ENCODE measurements around the gene MSI2.
A peak's percentile ranks its signal among the peaks of the same experiment; 100 is the strongest.

The MSI2 gene

DNA sequence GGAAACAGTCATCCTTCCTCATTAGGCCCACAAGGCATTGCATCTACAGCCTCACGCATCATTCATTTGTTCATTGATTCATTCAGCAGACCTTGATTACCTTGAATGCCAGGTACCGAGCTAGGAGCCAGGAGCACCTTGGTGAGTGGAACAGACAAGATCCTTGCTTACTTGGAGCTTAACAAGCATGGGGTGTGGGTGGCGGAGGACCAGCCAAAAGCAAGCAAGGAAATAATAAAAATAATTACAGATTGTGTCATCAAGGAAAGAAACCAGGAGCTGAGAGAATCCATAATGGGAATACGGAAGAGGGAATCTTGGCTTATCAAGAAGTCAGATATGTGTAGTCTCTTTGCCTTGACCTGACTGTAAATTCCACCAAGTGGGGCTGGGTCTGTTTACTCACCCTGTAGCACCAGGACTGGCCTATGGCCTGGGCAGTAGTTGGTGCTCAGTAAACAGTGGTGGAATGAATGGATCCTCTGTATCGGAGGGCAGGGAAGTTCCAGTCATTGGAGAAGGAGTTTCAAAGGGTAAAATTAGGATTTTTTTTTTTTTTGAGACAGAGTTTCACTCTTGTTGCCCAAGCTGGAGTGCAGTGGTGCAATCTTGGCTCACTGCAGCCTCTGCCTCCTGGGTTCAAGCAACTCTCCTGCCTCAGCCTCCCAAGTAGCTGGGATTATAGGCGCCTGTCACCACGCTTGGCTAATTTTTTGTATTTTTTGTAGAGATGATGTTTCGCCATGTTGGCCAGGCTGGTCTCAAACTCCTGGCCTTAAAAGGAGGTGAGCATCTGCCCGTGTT lies 157.7 kb downstream of the MSI2 start:
- no peak for DNase-seq (ENCODE audit: low read depth, low spot score)

DNA sequence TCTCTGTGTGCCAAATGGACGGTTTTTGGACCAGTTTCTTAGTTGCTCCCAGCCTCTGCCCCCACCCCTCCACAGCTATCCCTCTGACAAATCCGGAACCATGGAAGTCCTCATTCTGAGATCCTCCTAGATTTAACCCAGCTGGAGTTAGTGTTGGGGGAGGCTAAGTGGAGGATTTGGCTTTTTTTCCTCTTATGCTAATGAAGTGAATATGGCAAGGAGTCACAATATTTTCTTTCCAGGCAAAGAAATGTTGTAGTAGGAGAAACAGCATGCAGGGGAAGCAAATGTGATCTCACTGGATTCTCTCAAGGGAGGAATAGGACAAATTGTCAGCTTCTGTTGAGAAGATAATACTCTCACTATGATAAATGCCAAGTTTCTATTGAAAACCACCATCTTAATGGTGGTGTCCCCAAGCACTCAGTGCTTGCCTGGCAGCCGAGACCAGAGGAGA lies 159.5 kb downstream of the MSI2 start:
- peak; percentile 39 for DNase-seq (ENCODE audit: low read depth, low spot score)

DNA sequence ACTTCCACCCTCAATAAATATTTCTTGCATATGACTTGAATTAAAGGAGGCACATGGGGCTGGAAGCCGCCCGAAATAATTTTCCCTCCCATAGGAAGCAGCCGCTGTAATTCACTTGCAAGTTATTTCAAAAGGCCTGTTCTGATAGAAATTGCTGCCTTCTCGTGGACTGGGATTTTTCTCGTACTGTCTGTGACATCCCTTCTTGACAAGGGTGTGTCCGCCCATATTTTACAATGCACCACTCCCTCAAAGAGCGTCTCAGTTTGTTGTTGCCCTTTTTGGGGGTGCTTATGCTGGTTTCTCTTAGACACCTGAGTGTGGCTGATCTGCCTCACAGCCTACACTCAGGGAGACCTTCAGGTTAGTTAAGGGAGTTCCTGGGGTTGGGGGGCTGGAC lies 160.0 kb downstream of the MSI2 start:
- DNase-seq (ENCODE audit: low read depth, low spot score), result no peak

DNA sequence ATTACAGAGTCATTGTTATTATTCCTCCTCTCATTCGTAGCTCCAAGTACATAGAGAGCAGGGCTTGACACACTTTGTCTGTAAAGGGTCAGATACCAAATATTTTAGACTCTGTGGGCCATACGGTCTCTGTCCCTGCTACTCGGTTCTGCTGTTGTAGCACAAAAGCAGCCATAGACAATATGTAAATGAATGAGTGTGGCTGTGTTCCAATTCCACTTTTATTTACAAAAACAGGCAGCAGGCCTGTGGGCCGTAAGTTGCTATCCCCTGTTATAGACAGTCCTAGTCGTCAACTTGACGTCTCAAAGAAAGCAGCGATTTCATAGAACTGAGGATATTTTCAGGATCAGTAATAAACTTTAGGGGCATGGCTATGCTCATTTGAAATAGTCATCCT lies 161.6 kb downstream of the MSI2 start:
- DNase-seq (ENCODE audit: low read depth, low spot score), result no peak

DNA sequence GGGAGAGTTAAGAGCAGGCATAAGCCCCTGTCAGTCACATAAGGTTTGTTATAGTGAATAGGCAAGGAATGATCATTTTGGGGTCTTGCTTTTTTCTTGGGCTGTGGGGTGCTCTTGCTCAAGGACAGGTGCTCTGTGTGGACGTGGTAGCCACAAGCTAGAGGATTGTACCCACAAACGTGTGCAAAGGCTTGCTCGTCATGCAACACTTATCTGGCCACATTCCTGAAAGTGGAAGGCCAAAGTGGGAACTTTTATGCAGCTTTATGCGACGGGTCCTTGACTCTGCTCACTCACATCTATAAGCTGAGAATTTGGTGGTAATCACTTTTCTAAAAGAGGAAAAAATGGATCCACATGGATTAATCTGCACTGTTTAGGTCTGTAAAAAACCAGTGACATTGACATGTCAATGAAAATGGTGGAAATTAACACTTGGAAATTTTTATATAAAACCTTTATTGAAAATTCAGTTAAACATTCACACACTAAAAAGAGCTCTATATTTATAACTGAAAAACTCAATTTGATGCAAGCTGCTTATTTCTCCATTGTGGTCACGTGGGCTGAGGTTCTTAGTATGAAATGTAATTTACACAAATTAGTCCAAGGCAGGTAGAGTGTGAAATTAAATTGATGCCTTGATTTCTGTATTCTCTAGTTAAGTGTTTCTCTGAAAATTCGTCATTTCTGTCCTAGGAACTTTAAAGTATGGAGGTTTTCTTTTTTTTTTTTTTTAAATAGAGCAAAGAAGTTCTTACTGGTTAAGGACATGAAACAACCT lies 162.3 kb downstream of the MSI2 start:
- no peak for DNase-seq (ENCODE audit: low read depth, low spot score)

DNA sequence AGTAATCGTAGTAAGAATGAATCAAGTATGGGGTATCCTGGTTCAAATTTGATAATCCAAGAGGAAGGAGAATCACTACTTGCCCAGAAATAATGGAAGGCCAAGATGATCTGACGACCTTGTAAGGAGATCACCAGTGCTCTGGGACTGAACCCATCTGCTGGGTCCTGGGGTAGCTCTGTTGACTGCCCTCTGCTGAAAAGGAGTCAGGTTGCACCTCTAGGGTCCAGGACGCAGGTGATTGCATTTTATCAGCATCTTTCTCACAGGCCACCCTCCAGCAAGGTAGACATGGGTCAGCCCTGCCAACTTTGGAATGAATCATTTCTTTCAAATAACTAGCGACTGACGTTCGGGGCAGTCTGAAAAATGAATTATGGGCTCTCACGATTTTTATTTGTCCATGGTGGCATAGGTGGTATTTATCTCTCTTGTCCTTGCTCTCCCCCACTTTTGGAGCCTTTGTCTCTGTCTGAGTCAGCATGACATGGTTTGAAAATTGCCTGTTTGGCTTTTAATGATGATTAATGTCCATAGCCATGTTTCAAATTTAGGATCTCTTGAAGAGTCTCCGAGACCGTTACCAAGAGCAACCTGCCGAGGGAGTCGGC lies 163.7 kb downstream of the MSI2 start:
- DNase-seq (ENCODE audit: low read depth, low spot score), result no peak

DNA sequence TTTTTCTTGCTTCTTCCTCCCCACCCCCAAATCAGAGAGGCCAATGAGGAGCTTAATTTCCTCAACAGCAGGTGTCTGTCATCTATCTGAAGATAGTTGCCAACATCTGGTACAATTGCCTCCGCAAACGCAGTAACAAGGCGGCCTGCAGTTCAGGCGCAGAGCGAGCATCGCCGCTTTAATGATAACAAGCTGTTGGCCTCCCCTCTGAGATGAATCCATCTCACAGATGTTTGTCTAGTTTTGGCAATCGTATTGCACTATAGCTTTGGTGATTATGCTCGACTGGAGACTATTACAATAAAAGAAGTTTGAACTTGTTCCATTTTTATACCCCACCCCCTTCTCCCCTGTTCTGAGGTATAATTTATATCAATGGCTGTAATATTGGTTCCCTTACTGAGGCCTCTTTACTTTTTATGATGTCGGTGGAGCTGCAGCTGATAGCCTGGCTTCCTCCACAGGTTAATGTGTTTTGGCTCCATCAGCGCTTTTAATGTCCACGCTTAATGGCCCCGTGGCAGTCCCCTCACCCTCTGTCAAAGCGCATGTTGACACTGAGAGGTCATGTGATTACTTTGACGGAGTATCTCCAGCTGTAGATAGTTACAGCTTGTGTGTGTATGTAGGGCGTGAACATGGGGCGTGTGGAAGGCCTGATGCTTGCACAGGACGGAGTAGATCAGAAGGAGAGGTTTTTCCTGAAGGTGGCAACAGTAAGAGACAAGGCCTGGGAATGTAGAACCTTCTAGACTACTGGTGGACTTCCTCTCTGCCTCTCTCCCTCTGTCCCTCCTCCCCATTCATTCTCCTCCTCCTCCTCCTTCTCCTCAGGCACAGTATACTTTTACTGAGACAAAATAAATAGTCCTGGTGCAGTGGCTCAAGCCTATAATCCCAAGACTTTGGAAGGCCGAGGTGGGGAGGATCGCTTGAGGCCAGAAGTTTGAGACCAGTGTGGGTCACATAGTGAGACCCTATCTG lies 164.7 kb downstream of the MSI2 start:
- DNase-seq (ENCODE audit: low read depth, low spot score), result no peak

DNA sequence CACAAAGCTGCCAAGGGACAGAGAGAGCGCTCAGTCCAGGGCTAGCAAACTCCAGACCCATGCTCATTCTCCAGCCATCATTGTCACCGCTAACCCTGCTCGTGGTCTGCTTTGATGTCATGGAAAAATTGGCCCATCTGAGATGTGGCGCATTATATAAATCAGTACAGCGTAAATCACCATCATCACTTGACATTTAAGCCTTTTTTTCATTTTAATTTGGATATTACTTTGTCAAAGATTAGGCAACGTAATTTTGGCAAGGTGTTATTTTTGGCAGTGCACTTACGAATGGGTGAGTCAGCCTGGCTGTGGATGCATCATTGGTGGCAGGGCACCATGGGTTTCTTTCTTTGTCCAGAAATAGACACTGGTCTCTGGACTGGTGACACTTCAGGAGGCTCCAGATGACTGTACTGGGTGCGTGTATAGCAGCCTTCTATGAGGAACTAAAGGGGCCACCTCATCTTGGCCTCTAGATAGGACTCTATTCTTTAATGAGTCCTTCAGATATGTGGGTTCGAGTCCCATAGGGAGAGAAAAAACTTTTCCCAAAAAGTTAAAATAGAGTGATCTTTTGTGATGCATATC lies 166.3 kb downstream of the MSI2 start:
- peak; percentile 67 for DNase-seq (ENCODE audit: low read depth, low spot score)

DNA sequence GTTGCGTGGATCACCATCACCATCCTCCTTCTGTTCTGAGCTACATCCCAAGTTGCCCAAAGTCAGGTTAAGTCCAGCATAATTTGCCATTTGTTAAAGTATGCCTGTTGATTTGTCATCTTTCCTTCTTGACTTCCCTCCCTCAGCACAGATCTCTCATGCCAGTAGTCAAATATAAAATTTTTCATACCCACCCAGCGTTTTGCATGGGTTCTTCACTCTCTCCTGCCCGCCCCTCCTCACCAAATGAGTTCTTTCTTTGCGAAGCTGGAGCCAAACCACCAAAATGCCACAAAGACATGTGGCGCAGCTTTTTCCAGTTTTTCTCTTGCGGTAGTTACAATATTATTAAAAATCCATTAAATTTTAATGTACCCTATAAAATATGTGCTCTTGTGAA lies 167.2 kb downstream of the MSI2 start:
- no peak for DNase-seq (ENCODE audit: low read depth, low spot score)

DNA sequence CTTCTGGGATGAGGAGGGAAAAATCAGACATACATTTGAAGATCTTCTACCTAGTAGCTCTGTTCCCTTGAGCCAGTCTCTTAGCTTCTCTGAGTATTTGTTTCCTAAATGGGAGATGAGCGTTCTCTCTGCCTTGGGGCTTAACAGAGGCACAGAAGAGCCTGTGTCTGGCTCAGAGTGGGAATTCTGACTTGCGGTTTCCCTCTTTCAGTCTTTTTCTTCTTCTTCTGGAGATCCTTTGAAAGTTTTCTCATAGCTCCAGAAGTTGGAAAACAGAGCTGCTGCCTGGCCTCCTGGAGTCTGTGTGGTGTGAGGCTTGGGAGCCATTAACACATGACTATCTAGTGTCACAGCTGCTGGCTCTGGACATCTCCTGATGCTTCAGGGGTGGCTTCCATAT lies 167.9 kb downstream of the MSI2 start:
- DNase-seq (ENCODE audit: low read depth, low spot score), result no peak

DNA sequence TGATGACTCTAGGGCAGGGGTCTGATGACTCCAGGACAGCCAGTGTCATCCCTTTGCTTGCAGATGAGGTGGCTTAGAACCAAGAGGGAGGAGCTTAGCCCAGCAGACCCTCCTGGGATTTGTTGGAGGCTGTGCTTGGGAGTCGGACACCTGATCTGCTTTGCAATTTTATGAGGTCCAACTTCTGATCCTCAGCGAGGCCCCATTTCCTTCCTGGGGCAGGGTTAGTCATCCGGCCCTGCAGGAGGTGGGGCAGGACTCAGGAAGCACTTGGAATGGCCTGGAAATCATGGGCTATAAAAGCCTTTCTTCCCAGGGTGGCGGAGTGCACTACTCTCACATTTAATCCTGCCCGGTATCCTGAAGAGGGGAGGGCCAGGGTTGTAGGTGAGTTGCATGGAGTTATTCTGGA lies 168.5 kb downstream of the MSI2 start:
- DNase-seq (ENCODE audit: low read depth, low spot score), result no peak

DNA sequence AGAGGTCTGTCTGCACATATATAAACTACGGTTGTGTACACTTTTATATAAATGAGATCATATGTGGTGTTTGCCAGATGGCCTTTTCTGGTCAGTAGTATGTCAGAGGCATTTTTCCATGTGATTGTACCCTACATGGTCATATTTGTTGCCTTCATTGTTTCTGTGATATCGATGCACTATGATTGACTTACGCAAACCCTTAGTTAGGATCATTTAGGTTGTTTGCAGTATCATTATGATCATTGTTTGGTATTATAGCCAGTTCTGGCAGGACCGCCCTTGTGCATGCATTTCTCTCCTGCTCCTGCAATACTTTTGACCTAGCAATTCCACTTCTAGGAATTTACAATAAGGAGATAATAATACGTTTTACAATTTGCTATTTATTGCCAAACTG lies 169.1 kb downstream of the MSI2 start:
- no peak for DNase-seq (ENCODE audit: low read depth, low spot score)

DNA sequence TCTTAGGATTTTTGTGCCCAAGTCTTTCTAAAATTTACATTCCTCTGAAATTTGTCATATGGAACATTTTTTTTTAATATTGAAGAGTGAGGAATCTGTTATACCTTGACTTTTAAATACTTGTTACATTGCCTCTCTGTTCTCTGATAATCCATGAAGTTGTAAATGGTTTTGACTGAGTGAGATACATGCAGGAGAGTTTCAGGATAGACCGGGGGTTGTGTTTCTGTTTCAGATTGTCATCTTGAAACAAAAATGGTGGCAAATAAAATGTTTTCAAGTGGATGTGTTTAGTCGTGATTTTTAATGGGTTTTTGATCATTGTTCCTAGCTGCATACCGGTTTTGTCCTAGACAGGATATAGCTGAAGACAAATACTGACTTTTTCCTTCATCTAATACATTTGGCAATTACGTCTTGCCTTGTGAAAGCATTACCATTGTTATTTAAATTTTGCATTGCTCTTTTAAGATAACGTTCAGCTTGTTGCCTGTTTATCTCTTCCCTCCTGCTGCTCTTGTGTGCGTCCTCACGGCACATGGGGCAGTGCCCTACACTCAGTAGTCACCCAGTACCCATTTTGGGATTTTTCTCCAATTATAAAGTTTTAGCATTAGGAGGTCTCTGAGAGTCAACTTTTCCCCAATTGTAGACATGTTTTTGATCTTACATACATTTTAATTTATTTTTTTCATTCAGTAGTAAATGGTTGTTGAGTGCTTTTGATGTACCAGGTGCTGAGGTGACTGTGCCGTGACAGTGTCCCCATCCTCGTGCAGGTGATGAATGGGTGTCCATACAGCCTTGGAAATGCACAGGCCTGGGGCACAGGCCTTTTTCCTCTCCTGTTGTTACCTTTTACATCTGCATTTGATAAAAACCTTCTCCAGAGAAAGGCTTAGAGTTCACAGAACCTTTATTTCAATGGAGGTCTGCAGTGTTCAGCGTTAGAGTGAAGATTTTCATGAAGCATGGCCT lies 169.9 kb downstream of the MSI2 start:
- no peak for DNase-seq (ENCODE audit: low read depth, low spot score)

DNA sequence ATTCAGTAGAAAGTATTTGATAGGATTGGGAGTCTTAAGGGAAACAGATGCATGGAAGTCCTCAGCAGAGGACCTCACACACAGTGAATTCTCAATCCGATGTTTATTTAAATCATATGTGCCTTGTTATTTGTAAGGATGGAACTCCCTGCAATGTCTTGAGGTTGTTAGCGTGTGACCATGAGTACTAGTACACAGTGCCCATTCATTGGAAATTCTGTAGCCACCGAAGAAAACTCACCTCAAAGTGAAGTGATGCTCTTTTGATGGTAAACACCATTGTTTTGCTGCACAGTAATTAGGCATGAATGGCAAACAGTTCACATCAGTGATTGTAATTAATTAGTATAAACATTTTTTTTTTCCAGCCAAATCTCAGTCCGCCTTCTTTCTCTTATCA lies 173.6 kb downstream of the MSI2 start:
- DNase-seq (ENCODE audit: low read depth, low spot score), result no peak

DNA sequence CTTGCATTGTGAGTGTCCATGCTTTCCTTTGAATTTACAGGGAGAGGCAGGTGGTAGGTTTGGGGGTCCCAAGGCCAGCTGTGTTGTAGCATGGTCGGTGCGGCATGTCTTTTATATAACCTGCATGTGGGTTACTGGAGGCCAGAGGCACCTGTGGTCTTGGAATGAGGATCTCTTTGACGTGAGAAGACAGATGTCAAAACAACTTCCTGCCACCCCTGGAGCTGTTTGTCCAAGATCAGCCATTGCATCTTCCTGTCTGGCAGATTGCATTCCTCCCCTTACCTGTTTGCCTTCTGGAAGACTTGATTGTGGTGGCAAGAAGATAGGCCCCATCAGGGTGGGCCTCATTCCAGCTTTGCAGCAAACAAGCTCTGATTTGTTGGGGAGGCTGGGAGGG lies 175.1 kb downstream of the MSI2 start:
- no peak for DNase-seq (ENCODE audit: low read depth, low spot score)

DNA sequence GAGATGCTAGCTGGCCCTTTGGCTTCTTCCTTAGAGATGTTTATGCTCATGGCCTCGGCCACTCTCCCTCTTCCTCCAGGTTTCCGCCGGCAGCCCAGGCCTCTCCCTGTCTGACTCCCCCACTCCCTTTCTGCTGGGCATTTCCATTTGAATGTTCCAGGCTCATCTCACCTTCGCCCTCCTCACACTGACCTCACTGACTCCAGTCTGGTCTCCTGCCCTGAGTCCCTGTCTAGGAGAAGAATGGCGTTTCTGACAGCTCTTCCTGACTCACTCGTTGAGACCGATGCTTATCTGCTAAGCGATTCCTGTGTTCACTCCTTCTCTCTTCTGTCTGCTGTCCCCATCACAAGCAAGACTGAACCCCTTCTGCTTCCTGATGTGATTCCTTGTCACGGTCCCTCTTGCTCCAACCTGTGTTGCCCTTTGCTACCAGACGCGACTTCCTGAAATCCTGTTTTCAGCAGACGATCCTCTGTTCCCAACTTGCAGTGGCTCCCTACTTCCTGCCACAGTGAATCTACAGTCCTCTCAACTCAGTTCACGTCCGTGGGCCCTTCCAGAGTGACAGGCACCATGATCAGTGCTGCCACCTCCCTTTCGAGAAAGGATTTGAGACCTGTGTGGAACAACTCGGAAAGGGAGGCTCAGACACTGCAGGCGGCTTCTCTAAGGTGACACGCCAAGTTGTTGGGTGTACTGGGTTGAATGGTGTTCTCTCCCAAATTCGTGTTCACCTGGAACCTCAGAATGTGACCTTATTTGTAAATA lies 176.4 kb downstream of the MSI2 start:
- DNase-seq (ENCODE audit: low read depth, low spot score), result no peak

DNA sequence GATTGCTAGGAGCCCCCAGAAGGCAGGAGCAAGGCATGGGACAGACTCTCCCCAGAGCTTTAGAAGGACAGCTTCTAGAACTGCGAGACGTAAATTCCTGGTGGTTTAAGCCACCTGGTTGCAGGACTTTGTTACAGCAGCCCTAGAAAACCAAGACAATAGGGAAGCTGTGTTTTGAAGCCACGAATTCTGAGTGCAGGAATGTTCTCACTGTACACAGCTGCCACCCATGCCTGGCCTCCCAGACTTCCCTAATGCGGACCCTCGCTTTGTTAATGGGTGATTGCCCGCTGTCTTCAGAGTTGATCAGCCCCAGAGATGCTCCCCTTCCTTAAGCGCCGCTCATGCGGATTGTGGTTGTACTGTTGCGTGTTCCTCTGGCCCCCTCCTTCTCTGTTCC lies 177.1 kb downstream of the MSI2 start:
- peak; percentile 48 for DNase-seq (ENCODE audit: low read depth, low spot score)

DNA sequence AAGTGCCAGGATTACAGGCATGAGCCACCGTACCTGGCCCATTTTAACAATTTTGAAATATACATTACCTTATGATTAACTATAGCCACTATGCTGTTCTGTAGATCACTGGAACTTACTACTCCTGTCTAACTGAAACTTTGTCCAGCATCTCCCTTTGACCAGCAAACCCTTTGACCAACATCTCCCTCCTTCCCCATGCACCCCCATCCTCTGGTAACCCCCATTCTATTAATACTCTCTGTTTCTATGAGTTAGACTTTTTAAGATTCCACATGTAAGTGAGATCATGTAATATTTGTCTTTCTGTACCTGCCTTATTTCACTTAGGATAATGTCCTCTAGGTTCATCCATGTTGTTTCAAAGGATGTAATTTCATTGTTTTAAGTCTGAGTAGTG lies 178.0 kb downstream of the MSI2 start:
- no peak for DNase-seq (ENCODE audit: low read depth, low spot score)

DNA sequence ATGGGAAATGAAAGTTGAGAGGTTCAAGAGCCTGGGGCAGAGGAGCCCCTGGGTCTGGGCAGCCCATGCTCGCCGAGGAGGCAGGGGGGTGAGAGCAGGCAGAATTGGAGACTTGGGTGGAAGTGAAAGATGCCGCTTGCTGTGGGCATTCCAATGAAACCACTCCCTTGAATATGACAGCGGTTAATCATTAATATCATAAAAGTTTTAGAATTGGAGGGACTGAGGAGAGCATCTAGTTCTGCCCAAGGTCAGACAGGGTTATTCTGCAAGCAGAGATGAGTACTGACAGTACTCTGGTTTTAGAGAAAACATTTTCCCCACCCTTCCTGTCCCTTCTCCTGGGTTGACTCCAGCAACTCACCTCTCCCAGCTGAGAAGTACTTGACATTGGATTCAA lies 180.2 kb downstream of the MSI2 start:
- DNase-seq (ENCODE audit: low read depth, low spot score), result no peak
